ENCODE results near the gene STRIP2.

STRIP2 gene

DNA sequence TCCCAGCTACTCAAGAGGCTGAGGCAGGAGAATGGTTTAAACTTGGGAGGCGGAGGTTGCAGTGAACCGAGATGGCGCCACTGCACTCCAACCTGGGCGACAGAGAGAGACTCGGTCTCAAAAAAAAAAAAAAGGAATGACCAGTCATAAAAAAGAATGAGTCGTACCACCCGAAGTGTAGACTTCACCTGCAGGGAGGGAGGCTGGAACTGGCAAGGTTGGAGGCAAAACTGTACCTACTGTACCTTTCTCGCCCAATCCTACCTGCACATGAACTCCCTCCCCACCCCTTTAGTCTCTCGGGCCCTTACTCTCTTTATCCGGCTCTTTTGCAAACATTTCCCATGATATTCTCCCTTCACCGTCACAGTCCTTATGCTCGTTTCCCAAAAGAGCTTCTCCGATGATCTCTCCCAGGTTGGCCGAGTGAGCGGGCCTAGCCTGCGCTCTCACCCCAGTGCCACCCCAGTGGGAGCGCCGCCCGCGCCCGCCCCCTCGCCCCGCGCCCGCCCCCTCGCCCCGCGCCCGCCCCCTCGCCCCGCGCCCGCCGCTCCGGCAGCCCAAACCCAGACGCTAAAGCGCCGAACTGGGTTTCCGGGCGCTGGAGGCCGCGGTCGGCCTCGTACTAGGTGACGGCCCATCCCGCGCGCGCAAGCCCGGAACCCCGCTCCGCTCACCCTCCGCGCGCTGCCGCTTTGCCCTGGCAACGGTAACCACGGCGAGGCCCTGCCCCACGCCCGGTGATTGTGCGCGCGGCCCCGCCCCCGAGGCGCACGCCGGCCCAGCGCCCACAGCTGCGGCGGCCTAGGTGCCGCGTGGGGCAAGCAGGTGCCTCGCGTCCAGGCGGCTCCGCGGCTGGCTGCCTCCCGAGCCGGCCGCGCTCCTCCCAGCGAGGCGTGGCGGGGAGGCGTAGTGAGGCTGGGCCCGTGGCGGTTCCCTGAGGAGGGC lies 67.8 kb downstream of the STRIP2 start, which contains the start of gene SMKR1:
Gene SMKR1 (plus strand): TSS at position 772 of the 948 bp plus-strand sequence. CDS start 294 bp downstream, outside the sequence.
- Histone ChIP-seq H2BK15ac (replicated peaks; ENCODE audit: low read depth) (no peak within 1 kb of the TSS), H3K79me1 (ENCODE audit: low read length) (no peaks in the 10 kb centered on the region), H3K27ac (ENCODE audit: low read depth, low read length) (no peak within 1 kb of the TSS), H3K4me2 (ENCODE audit: low read length) (peak within 1 kb of the TSS; percentile 93), H3K56ac (ENCODE audit: low read length) (peak within 1 kb of the TSS; percentile 70), H3K4ac (ENCODE audit: low read depth, low read length) (no peak within 1 kb of the TSS), H3K79me2 (ENCODE audit: control insufficient read depth, insufficient read depth, low read length) (no peaks in the 10 kb centered on the region), H3K4me1 (ENCODE audit: control insufficient read depth, low read depth, low read length) (no peaks in the 10 kb centered on the region), H2BK120ac (ENCODE audit: low read depth, low read length) (no peak within 1 kb of the TSS), H3K4me3 (ENCODE audit: low read length) (peak within 1 kb of the TSS; percentile 26), H3K9ac (ENCODE audit: low read length) (peak within 1 kb of the TSS; percentile 51), H3K27me3 (ENCODE audit: insufficient read depth, low read length, poor library complexity) (no peaks in the 10 kb centered on the region), H3K23ac (ENCODE audit: low read length) (peak within 1 kb of the TSS; percentile 66), H4K8ac (ENCODE audit: low read depth, low read length) (no peak within 1 kb of the TSS), H3K36me3 (ENCODE audit: control insufficient read depth, insufficient read depth, low read length) (no peaks in the 10 kb centered on the region), H4K5ac (ENCODE audit: low read length) (no peak within 1 kb of the TSS), H2AK5ac (ENCODE audit: low read length) (no peak within 1 kb of the TSS), H2BK5ac (ENCODE audit: low read length) (no peak within 1 kb of the TSS), H3K18ac (ENCODE audit: low read length) (no peak within 1 kb of the TSS)
- WGBS (ENCODE audit: extremely low coverage, insufficient coverage, low lambda C conversion rate): no CpG with 5 or more reads among the region's 89 CpGs
- peak; percentile 30 for DNase-seq

DNA sequence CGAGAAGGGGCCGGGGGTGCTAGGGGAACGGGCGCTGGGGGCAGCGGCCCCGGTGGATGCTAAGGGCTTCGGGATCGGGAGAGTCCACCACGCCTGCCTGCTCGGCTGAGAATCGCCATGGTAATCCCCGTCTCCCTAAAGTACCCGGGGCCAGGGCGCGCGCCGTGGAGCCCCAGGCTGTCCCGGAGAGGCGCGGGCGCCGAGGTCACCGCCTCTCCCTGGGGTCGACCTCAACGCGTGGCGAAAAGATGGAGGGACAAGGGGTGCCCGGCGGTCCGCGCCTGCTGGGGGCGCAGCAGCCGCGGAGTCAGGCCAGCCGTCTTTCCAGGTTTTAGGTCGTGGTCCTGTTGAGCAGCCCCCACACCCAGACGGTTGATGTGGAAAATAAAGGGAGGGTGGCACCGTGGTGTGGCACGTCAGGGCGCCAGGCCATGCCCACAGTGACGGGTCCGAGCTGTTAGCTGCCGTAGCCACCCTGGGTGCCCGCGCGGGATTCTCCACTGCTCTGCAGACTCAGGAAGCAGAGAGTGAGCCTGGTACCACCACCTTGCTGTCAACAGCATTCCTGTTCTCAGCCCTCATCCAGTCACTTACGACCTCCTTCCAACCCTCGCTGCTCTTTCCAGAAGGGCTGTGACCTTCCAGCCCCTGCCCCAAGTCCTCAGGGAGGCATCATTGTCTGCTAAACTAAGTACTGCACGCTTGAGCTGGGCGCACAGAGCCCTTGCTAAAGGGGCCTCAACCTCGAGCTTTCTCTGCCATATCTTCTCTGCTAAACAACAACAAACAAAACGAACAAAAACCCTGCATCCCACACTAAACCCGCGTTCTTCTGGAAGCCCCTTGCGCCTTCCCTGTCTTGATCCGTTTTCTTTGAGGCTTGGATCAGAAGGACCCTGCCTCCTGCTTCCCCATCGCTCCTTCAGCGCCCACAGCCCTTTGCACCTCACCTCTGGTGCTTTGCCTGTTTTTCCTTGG lies 68.8 kb downstream of the STRIP2 start:
- Histone ChIP-seq H3K79me1 (ENCODE audit: low read length) (no peaks in the 10 kb centered on the region), H4K5ac (ENCODE audit: low read length) (no peak overlapping the region), H3K23ac (ENCODE audit: low read length) (peak overlapping the region; percentile 66), H2BK120ac (ENCODE audit: low read depth, low read length) (no peak overlapping the region), H3K4me3 (ENCODE audit: low read length) (peak overlapping the region; percentile 26), H3K4me1 (ENCODE audit: control insufficient read depth, low read depth, low read length) (no peaks in the 10 kb centered on the region), H3K4ac (ENCODE audit: low read depth, low read length) (no peak overlapping the region), H3K27me3 (ENCODE audit: insufficient read depth, low read length, poor library complexity) (no peaks in the 10 kb centered on the region), H3K9ac (ENCODE audit: low read length) (peak overlapping the region; percentile 44), H4K8ac (ENCODE audit: low read depth, low read length) (no peak overlapping the region), H2AK5ac (ENCODE audit: low read length) (no peak overlapping the region), H3K56ac (ENCODE audit: low read length) (peak overlapping the region; percentile 70), H3K27ac (ENCODE audit: low read depth, low read length) (no peak overlapping the region), H2BK5ac (ENCODE audit: low read length) (no peak overlapping the region), H3K4me2 (ENCODE audit: low read length) (peak overlapping the region; percentile 83), H2BK15ac (replicated peaks; ENCODE audit: low read depth) (no peak overlapping the region), H3K36me3 (ENCODE audit: control insufficient read depth, insufficient read depth, low read length) (no peaks in the 10 kb centered on the region), H3K79me2 (ENCODE audit: control insufficient read depth, insufficient read depth, low read length) (no peaks in the 10 kb centered on the region), H3K18ac (ENCODE audit: low read length) (no peak overlapping the region)
- peak; percentile 63 for DNase-seq
- WGBS (ENCODE audit: extremely low coverage, insufficient coverage, low lambda C conversion rate): no CpG with 5 or more reads among the region's 58 CpGs

DNA sequence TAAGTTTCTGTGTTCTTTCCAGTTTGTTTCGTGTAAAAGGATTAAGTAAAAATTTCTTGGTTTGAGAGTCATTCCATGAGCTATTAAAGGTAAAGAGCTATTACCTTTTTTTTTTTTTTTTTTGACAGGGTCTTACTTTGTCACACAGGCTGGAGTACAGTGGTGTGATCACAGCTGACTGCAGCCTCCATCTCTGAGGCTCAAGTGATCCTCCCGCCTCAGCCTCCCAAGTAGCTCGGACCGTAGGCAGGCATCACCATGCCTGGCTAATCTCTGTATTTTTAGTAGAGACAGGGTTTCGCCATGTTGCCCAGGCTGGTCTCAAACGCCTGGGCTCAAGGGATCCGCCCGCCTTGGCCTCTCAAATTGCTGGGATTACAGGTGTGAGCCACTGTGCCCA lies 69.5 kb downstream of the STRIP2 start:
- Histone ChIP-seq H3K4ac (ENCODE audit: low read depth, low read length) (no peak overlapping the region), H3K79me2 (ENCODE audit: control insufficient read depth, insufficient read depth, low read length) (no peaks in the 10 kb centered on the region), H3K4me3 (ENCODE audit: low read length) (no peak overlapping the region), H3K79me1 (ENCODE audit: low read length) (no peaks in the 10 kb centered on the region), H2BK15ac (replicated peaks; ENCODE audit: low read depth) (no peak overlapping the region), H4K5ac (ENCODE audit: low read length) (no peak overlapping the region), H3K4me2 (ENCODE audit: low read length) (no peak overlapping the region), H3K23ac (ENCODE audit: low read length) (no peak overlapping the region), H3K27me3 (ENCODE audit: insufficient read depth, low read length, poor library complexity) (no peaks in the 10 kb centered on the region), H2BK5ac (ENCODE audit: low read length) (no peak overlapping the region), H2AK5ac (ENCODE audit: low read length) (no peak overlapping the region), H4K8ac (ENCODE audit: low read depth, low read length) (no peak overlapping the region), H2BK120ac (ENCODE audit: low read depth, low read length) (no peak overlapping the region), H3K27ac (ENCODE audit: low read depth, low read length) (no peak overlapping the region), H3K9ac (ENCODE audit: low read length) (no peak overlapping the region), H3K4me1 (ENCODE audit: control insufficient read depth, low read depth, low read length) (no peaks in the 10 kb centered on the region), H3K18ac (ENCODE audit: low read length) (no peak overlapping the region), H3K56ac (ENCODE audit: low read length) (no peak overlapping the region), H3K36me3 (ENCODE audit: control insufficient read depth, insufficient read depth, low read length) (no peaks in the 10 kb centered on the region)
- no peak for DNase-seq
- no CpG with 5 or more reads among the region's 8 CpGs for WGBS (ENCODE audit: extremely low coverage, insufficient coverage, low lambda C conversion rate)

DNA sequence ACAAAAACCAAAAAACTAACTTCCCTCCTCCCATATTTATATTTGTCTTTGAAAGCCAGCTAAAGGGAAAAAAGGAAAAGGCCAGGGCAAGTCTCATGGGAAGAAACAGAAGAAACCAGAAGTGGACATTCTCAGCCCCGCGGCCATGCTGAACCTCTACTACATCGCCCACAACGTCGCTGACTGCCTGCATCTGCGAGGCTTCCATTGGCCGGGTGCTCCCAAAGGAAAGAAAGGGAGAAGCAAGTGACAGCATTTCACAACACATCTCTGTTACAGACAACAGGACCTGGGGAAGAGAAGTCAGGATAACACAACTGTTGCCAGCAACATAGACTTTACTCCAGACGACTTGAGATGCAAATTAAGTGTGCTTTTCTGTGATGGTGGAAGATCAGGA lies 78.0 kb downstream of the STRIP2 start:
- no peak overlapping the region for H2BK5ac ChIP-seq (ENCODE audit: low read length)
- no peaks in the 10 kb centered on the region for H3K36me3 ChIP-seq (ENCODE audit: control insufficient read depth, insufficient read depth, low read length)
- H2BK15ac ChIP-seq (replicated peaks; ENCODE audit: low read depth): no peak overlapping the region
- no peaks in the 10 kb centered on the region for H3K79me2 ChIP-seq (ENCODE audit: control insufficient read depth, insufficient read depth, low read length)
- no peak for DNase-seq
- H3K18ac ChIP-seq (ENCODE audit: low read length): no peak overlapping the region
- H3K23ac ChIP-seq (ENCODE audit: low read length): no peak overlapping the region
- no peaks in the 10 kb centered on the region for H3K79me1 ChIP-seq (ENCODE audit: low read length)
- H3K4me2 ChIP-seq (ENCODE audit: low read length): no peak overlapping the region
- H4K5ac ChIP-seq (ENCODE audit: low read length): no peak overlapping the region
- no peak overlapping the region for H3K9ac ChIP-seq (ENCODE audit: low read length)
- no peak overlapping the region for H3K4me3 ChIP-seq (ENCODE audit: low read length)
- H3K27ac ChIP-seq (ENCODE audit: low read depth, low read length): no peak overlapping the region
- H3K27me3 ChIP-seq (ENCODE audit: insufficient read depth, low read length, poor library complexity): no peaks in the 10 kb centered on the region
- no peaks in the 10 kb centered on the region for H3K4me1 ChIP-seq (ENCODE audit: control insufficient read depth, low read depth, low read length)
- no peak overlapping the region for H3K4ac ChIP-seq (ENCODE audit: low read depth, low read length)
- WGBS (ENCODE audit: extremely low coverage, insufficient coverage, low lambda C conversion rate): no CpG with 5 or more reads among the region's 8 CpGs
- H4K8ac ChIP-seq (ENCODE audit: low read depth, low read length): no peak overlapping the region
- no peak overlapping the region for H2AK5ac ChIP-seq (ENCODE audit: low read length)
- H2BK120ac ChIP-seq (ENCODE audit: low read depth, low read length): no peak overlapping the region
- no peak overlapping the region for H3K56ac ChIP-seq (ENCODE audit: low read length)

DNA sequence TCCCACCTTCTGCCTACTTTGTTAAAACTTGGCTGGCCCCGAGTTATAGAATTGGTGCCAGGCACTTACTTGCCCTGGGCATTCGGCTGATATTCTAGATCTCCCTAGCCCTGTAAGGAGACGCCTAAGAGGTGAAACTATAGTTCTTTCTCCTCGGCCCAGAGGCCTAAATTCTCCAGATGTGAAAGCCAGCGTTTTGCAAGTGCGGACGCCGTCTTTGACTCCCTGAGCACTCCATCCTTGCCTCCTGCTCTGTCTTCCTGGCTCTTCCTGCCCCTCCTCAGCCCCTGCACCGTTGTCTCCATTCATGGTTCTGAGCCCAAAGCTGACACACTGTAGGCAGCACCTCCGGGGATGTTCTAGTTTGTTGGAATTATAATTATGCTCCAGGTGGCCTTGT lies 79.3 kb downstream of the STRIP2 start:
- H3K27ac ChIP-seq (ENCODE audit: low read depth, low read length): no peak overlapping the region
- H3K27me3 ChIP-seq (ENCODE audit: insufficient read depth, low read length, poor library complexity): no peaks in the 10 kb centered on the region
- no peaks in the 10 kb centered on the region for H3K79me2 ChIP-seq (ENCODE audit: control insufficient read depth, insufficient read depth, low read length)
- H4K5ac ChIP-seq (ENCODE audit: low read length): no peak overlapping the region
- no peaks in the 10 kb centered on the region for H3K4me1 ChIP-seq (ENCODE audit: control insufficient read depth, low read depth, low read length)
- H2BK15ac ChIP-seq (replicated peaks; ENCODE audit: low read depth): no peak overlapping the region
- H3K4me2 ChIP-seq (ENCODE audit: low read length): no peak overlapping the region
- DNase-seq: no peak
- H3K18ac ChIP-seq (ENCODE audit: low read length): no peak overlapping the region
- H3K4ac ChIP-seq (ENCODE audit: low read depth, low read length): no peak overlapping the region
- H3K4me3 ChIP-seq (ENCODE audit: low read length): no peak overlapping the region
- no peak overlapping the region for H3K56ac ChIP-seq (ENCODE audit: low read length)
- no peak overlapping the region for H2BK5ac ChIP-seq (ENCODE audit: low read length)
- no CpG with 5 or more reads among the region's 10 CpGs for WGBS (ENCODE audit: extremely low coverage, insufficient coverage, low lambda C conversion rate)
- H2BK120ac ChIP-seq (ENCODE audit: low read depth, low read length): no peak overlapping the region
- no peak overlapping the region for H4K8ac ChIP-seq (ENCODE audit: low read depth, low read length)
- no peaks in the 10 kb centered on the region for H3K79me1 ChIP-seq (ENCODE audit: low read length)
- H3K23ac ChIP-seq (ENCODE audit: low read length): no peak overlapping the region
- no peak overlapping the region for H3K9ac ChIP-seq (ENCODE audit: low read length)
- no peaks in the 10 kb centered on the region for H3K36me3 ChIP-seq (ENCODE audit: control insufficient read depth, insufficient read depth, low read length)
- no peak overlapping the region for H2AK5ac ChIP-seq (ENCODE audit: low read length)

Measured in mesendoderm (in vitro differentiated cells).